Naive B cell (primary cell): Measurements from ENCODE around the gene SRGAP3. TPM values are rescaled to one million over a fixed set of nuclear protein-coding genes. Genes with fewer than 3 reads are reported as not detected.
A peak's percentile ranks its signal among the peaks of the same experiment; 100 is the strongest.

Experiments used
- ATAC-seq, 2 donors: fragments of 150-1000 bp; cut with Tn5 transposase; 2 replicates each; pipeline ENCODE4 v1.10.0; 2021; ENCODE audit warnings: low read depth in 2 of 2, mild to moderate bottlenecking in 2 of 2, moderate library complexity in 2 of 2
- DNase-seq: peaks from one replicate; pipeline ENCODE4 v3.0.0; 2022
- H3K27ac Mint-ChIP-seq, 6 donors: one replicate each; pipeline ENCODE4 v1.8.0; 2020 to 2022; ENCODE audit warnings: mild to moderate bottlenecking in 6 of 6, mixed read lengths in 6 of 6, moderate library complexity in 5 of 6, inconsistent platforms in 2 of 6
- H3K27me3 Mint-ChIP-seq, 3 donors: one replicate each; pipeline ENCODE4 v1.8.0; 2021 to 2022; ENCODE audit warnings: mixed read lengths in 3 of 3, mild to moderate bottlenecking in 1 of 3
- H3K36me3 Mint-ChIP-seq, 2 donors: one replicate each; pipeline ENCODE4 v1.8.0; 2020 to 2022; ENCODE audit warnings: mixed read lengths in 2 of 2, inconsistent platforms in 1 of 2, mild to moderate bottlenecking in 1 of 2
- H3K4me1 Mint-ChIP-seq, 3 donors: one replicate each; pipeline ENCODE4 v1.8.0; 2020 to 2022; ENCODE audit warnings: mixed read lengths in 3 of 3, inconsistent platforms in 1 of 3, mild to moderate bottlenecking in 1 of 3, moderate library complexity in 1 of 3
- H3K4me3 Mint-ChIP-seq, 8 donors: one replicate each; pipeline ENCODE4 v1.8.0; 2020 to 2022; ENCODE audit warnings: mild to moderate bottlenecking in 8 of 8, mixed read lengths in 8 of 8, moderate library complexity in 8 of 8, inconsistent platforms in 2 of 8
- H3K9me3 Mint-ChIP-seq, 7 donors: one replicate each; pipeline ENCODE4 v1.8.0; 2020 to 2022; ENCODE audit warnings: mixed read lengths in 7 of 7, mild to moderate bottlenecking in 5 of 7, inconsistent platforms in 2 of 7, moderate library complexity in 1 of 7
- polyA plus RNA-seq, 6 donors: library from polyadenylated mRNA; unstranded; fragments of 300-500 nt; fragmentation: Illumina TruSeq; gene quantifications; one replicate each; pipeline ENCODE4 v1.2.3, GENCODE V29; 2021; ENCODE audit warnings: low read depth in 6 of 6

Gene SRGAP3
- polyA plus RNA-seq, 6 donors from 2014 or later = 0.36 to 2.4 (median 0.87) TPM; not detected in 1

- H3K27me3 Mint-ChIP-seq = peaks cover 0 to 14% (median 4%) of the 10 kb centered on the region in 3 donors
- peaks cover 9 to 20% (median 10%) of the 10 kb centered on the region in 3 donors for H3K4me1 Mint-ChIP-seq
- peak overlapping the region in 1 of 6 donors; percentile 49 for H3K27ac Mint-ChIP-seq
- no peaks in the 10 kb centered on the region for H3K36me3 Mint-ChIP-seq
- H3K4me3 Mint-ChIP-seq = no peak overlapping the region
- ATAC-seq (no peak), DNase-seq (no peak)
- H3K9me3 Mint-ChIP-seq = no peaks in the 10 kb centered on the region
Measured at GRCh38 chr3:9184461-9184835, 65.0 kb downstream of the SRGAP3 start.

GRCh38 chr3:9183811-9184460 lies 65.5 kb downstream of the SRGAP3 start:
- peaks cover 3 to 14% (median 4%) of the 10 kb centered on the region in 3 donors for H3K27me3 Mint-ChIP-seq
- no peak overlapping the region for H3K27ac Mint-ChIP-seq
- no peak for ATAC-seq
- peaks cover 0 to 3% of the 10 kb centered on the region in 2 donors for H3K36me3 Mint-ChIP-seq
- DNase-seq = no peak
- H3K4me1 Mint-ChIP-seq = peaks cover 11 to 25% (median 11%) of the 10 kb centered on the region in 3 donors
- H3K4me3 Mint-ChIP-seq = no peak overlapping the region
- peaks cover 0 to 1% (median 0%) of the 10 kb centered on the region in 7 donors for H3K9me3 Mint-ChIP-seq

GRCh38 chr3:9183011-9183410 lies 66.4 kb downstream of the SRGAP3 start:
- DNase-seq (no peak), ATAC-seq (no peak)
- Mint-ChIP-seq H3K4me3 (no peak overlapping the region), H3K9me3 (peaks cover 0 to 4% (median 0%) of the 10 kb centered on the region in 7 donors), H3K27ac (no peak overlapping the region), H3K36me3 (peaks cover 0 to 7% of the 10 kb centered on the region in 2 donors), H3K4me1 (peaks cover 11 to 26% (median 14%) of the 10 kb centered on the region in 3 donors), H3K27me3 (peaks cover 4 to 14% (median 8%) of the 10 kb centered on the region in 3 donors)

GRCh38 chr3:9180764-9181117 lies 68.7 kb downstream of the SRGAP3 start:
- H3K9me3 Mint-ChIP-seq = peaks cover 0 to 4% (median 0%) of the 10 kb centered on the region in 7 donors
- H3K27ac Mint-ChIP-seq = peak overlapping the region in 1 of 6 donors; percentile 54
- no peak for ATAC-seq
- H3K4me3 Mint-ChIP-seq = peak overlapping the region in 4 of 8 donors; percentile 0 to 71 (median 19)
- H3K27me3 Mint-ChIP-seq = peaks cover 0 to 8% (median 5%) of the 10 kb centered on the region in 3 donors
- peaks cover 11 to 29% (median 14%) of the 10 kb centered on the region in 3 donors for H3K4me1 Mint-ChIP-seq
- peaks cover 0 to 7% of the 10 kb centered on the region in 2 donors for H3K36me3 Mint-ChIP-seq
- DNase-seq = no peak

- ATAC-seq = peak in 1 of 2 donors; percentile 32
- Mint-ChIP-seq H3K36me3 (peaks cover 0 to 7% of the 10 kb centered on the region in 2 donors), H3K4me3 (peak overlapping the region in 6 of 8 donors; percentile 0 to 71 (median 31)), H3K4me1 (peaks cover 11 to 29% (median 14%) of the 10 kb centered on the region in 3 donors), H3K27ac (peak overlapping the region in 3 of 6 donors; percentile 6 to 92 (median 21)), H3K27me3 (peaks cover 0 to 8% (median 3%) of the 10 kb centered on the region in 3 donors), H3K9me3 (peaks cover 0 to 4% (median 0%) of the 10 kb centered on the region in 7 donors)
- DNase-seq = no peak
Measured at GRCh38 chr3:9179826-9180763, 69.4 kb downstream of the SRGAP3 start.

- Mint-ChIP-seq H3K27ac (peak overlapping the region in 1 of 6 donors; percentile 47), H3K4me1 (peaks cover 11 to 29% (median 14%) of the 10 kb centered on the region in 3 donors), H3K4me3 (no peak overlapping the region), H3K36me3 (peaks cover 0 to 7% of the 10 kb centered on the region in 2 donors), H3K27me3 (peaks cover 0 to 8% (median 0%) of the 10 kb centered on the region in 3 donors), H3K9me3 (peaks cover 0 to 4% (median 0%) of the 10 kb centered on the region in 7 donors)
- ATAC-seq = no peak
- no peak for DNase-seq
Measured at GRCh38 chr3:9178697-9179096, 70.7 kb downstream of the SRGAP3 start.

GRCh38 chr3:9175421-9175820 lies 74.0 kb downstream of the SRGAP3 start:
- Mint-ChIP-seq H3K27me3 (peaks cover 0 to 8% (median 0%) of the 10 kb centered on the region in 3 donors), H3K4me3 (no peak overlapping the region), H3K36me3 (peaks cover 0 to 7% of the 10 kb centered on the region in 2 donors), H3K9me3 (peaks cover 0 to 4% (median 0%) of the 10 kb centered on the region in 7 donors), H3K27ac (no peak overlapping the region), H3K4me1 (peaks cover 11 to 19% (median 14%) of the 10 kb centered on the region in 3 donors)
- no peak for DNase-seq
- no peak for ATAC-seq

- no peak for ATAC-seq
- H3K4me3 Mint-ChIP-seq = no peak overlapping the region
- H3K4me1 Mint-ChIP-seq = peaks cover 0 to 20% (median 0%) of the 10 kb centered on the region in 3 donors
- H3K9me3 Mint-ChIP-seq = peaks cover 0 to 2% (median 0%) of the 10 kb centered on the region in 7 donors
- no peaks in the 10 kb centered on the region for H3K36me3 Mint-ChIP-seq
- no peak for DNase-seq
- H3K27ac Mint-ChIP-seq = no peak overlapping the region
- no peaks in the 10 kb centered on the region for H3K27me3 Mint-ChIP-seq
Measured at GRCh38 chr3:9173445-9173844, 76.0 kb downstream of the SRGAP3 start.

- Mint-ChIP-seq H3K9me3 (peaks cover 0 to 2% (median 0%) of the 10 kb centered on the region in 7 donors), H3K4me1 (peaks cover 0 to 24% (median 0%) of the 10 kb centered on the region in 3 donors), H3K27me3 (no peaks in the 10 kb centered on the region), H3K36me3 (no peaks in the 10 kb centered on the region), H3K4me3 (peak overlapping the region in 1 of 8 donors; percentile 66), H3K27ac (no peak overlapping the region)
- ATAC-seq (no peak), DNase-seq (no peak)
Measured at GRCh38 chr3:9172851-9173321, 76.6 kb downstream of the SRGAP3 start.

GRCh38 chr3:9170851-9171160 lies 78.6 kb downstream of the SRGAP3 start:
- ATAC-seq = no peak
- Mint-ChIP-seq H3K4me1 (peaks cover 0 to 20% (median 0%) of the 10 kb centered on the region in 3 donors), H3K9me3 (no peaks in the 10 kb centered on the region), H3K27ac (no peak overlapping the region), H3K27me3 (no peaks in the 10 kb centered on the region), H3K4me3 (no peak overlapping the region), H3K36me3 (no peaks in the 10 kb centered on the region)
- DNase-seq = no peak

- Mint-ChIP-seq H3K27me3 (no peaks in the 10 kb centered on the region), H3K27ac (no peak overlapping the region), H3K9me3 (no peaks in the 10 kb centered on the region), H3K36me3 (no peaks in the 10 kb centered on the region), H3K4me1 (peaks cover 0 to 20% (median 0%) of the 10 kb centered on the region in 3 donors), H3K4me3 (no peak overlapping the region)
- ATAC-seq = no peak
- no peak for DNase-seq
Measured at GRCh38 chr3:9169956-9170850, 79.2 kb downstream of the SRGAP3 start.

GRCh38 chr3:9169326-9169725 lies 80.1 kb downstream of the SRGAP3 start:
- ATAC-seq (no peak), DNase-seq (no peak)
- H3K4me3 Mint-ChIP-seq = no peak overlapping the region
- H3K9me3 Mint-ChIP-seq = no peaks in the 10 kb centered on the region
- no peaks in the 10 kb centered on the region for H3K36me3 Mint-ChIP-seq
- no peaks in the 10 kb centered on the region for H3K27me3 Mint-ChIP-seq
- peaks cover 0 to 20% (median 0%) of the 10 kb centered on the region in 3 donors for H3K4me1 Mint-ChIP-seq
- H3K27ac Mint-ChIP-seq = no peak overlapping the region
